RWPE1 (cell line): ENCODE results near the gene ZNF516.

Source experiments
- CTCF ChIA-PET: fragments of 350-600 bp; sonication (Branson Sonifier 250); formaldehyde crosslinking; extraction: SDS; loops from one replicate; lab custom pipeline; 2021; lab: Yijun Ruan, JAX
- POLR2A ChIA-PET: fragments of 400-600 bp; formaldehyde crosslinking; extraction: SDS; loops from one replicate; lab custom pipeline; 2020; ENCODE audit warnings: antibody characterized with exemption; ENCODE audit not compliant: low non-redundant PET; lab: Yijun Ruan, JAX
- DNase-seq: peaks from one replicate; pipeline ENCODE4 v3.0.0; 2012; ENCODE audit warnings: low spot score
- H3K27ac ChIP-seq: fragments of 450-650 bp; 2 replicates; pipeline ENCODE4 v1.5.1; 2017
- TF ChIP-seq, protein P1 (sequence below): fragments of 450-650 bp; conservative IDR thresholded peaks from 2 replicates; pipeline ENCODE4 v1.5.1; 2017; ENCODE audit warnings: low read depth, mild to moderate bottlenecking

Gene ZNF516

DNA sequence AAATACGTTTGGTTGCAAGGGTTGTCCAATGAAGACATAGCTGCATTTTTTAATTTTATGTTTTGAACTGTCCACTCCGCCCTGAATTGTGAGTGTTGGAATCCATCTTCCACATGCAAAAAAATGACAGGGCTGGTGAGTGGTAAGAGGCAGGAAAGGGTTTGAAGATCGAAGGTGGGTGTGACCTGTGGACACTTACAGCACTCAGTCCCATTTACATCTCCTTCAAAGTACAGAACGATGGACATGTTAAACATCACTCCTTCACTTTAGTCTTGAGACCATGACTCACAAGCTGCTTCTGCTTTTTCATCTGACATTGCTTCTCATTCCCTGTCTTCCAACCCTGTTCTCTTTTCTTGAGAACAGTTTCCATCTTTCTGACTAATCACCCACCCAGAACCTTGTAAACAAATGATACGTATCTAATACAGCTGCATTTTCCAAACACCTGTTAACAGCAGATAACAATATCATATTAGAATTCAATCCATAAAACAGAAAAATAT is 179.3 kb downstream of the ZNF516 start:
- TF ChIP-seq, protein P1, sequence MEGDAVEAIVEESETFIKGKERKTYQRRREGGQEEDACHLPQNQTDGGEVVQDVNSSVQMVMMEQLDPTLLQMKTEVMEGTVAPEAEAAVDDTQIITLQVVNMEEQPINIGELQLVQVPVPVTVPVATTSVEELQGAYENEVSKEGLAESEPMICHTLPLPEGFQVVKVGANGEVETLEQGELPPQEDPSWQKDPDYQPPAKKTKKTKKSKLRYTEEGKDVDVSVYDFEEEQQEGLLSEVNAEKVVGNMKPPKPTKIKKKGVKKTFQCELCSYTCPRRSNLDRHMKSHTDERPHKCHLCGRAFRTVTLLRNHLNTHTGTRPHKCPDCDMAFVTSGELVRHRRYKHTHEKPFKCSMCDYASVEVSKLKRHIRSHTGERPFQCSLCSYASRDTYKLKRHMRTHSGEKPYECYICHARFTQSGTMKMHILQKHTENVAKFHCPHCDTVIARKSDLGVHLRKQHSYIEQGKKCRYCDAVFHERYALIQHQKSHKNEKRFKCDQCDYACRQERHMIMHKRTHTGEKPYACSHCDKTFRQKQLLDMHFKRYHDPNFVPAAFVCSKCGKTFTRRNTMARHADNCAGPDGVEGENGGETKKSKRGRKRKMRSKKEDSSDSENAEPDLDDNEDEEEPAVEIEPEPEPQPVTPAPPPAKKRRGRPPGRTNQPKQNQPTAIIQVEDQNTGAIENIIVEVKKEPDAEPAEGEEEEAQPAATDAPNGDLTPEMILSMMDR, result no peak
- POLR2A ChIA-PET, result no interaction called here
- no peak overlapping the region for H3K27ac ChIP-seq
- CTCF ChIA-PET, result no interaction called here
- no peak for DNase-seq

DNA sequence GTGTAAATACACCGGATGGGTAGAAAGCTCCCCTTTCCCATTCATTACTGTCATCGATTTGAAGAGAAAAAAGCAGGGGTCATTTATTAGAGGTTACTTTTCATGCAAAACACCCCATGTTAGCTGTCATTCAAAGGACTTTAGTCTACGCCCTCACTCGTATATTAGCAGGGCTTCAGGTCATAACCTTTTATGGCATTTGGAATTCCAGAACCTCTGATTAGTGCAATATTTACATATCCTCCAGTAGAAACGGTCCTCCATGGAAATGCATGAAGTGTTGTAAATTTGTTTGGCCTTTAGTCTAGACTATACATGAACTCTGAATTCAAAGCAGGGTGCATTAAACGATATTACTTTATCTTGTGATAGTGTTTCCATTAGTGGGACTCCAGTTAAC is 180.5 kb downstream of the ZNF516 start:
- H3K27ac ChIP-seq, result no peak overlapping the region
- TF ChIP-seq, protein P1, result no peak
- CTCF ChIA-PET, result interaction anchor here (0.6 kb wide), 1 partner anchor 971 kb away, joined by 6 read pairs; no protein-coding TSS in a partner anchor
- DNase-seq, result no peak
- POLR2A ChIA-PET, result no interaction called here

DNA sequence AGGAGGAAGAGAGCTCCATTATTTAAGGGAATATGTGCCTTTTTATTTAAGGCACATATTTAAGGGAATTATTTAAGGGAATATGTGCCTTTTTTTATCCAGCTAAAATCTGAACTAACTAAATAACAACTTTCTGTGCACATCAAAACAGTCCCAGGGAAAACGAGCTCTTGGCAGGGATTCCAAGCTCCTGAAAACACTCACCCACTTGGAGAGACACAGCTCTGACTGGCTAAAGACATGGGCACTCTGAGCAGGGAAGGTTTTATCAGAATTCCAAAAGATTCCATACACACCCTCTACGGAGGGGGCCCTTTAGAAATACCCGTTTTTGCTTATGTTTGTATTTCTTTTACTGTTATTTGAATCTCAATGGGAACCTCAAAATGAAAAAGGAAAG is 181.0 kb downstream of the ZNF516 start:
- no peak overlapping the region for H3K27ac ChIP-seq
- no peak for DNase-seq
- TF ChIP-seq, protein P1, result no peak
- ChIA-PET POLR2A (no interaction called here), CTCF (interaction anchor here (0.5 to 0.6 kb wide), 2 partner anchors 25 to 971 kb away, joined by 3 to 6 read pairs; no protein-coding TSS in a partner anchor)
